Ureter (tissue), 1 donor: Measurements from ENCODE around the gene EMX1. TPM values are rescaled to one million over a fixed set of nuclear protein-coding genes. Genes with fewer than 3 reads are reported as not detected.

Experiments used
- DNase-seq: peaks from one replicate; pipeline ENCODE4 v3.0.0-alpha.2; 2020; ENCODE audit warnings: low spot score
- total RNA-seq: library from RNA; stranded (reverse); gene quantifications from one replicate; pipeline ENCODE4 v1.2.4, GENCODE V29; 2023
- donor health status: DM: yes; HTN: yes; CAD: no.

Gene EMX1
- total RNA-seq, 1 donor from 2014 or later, result not detected

DNA sequence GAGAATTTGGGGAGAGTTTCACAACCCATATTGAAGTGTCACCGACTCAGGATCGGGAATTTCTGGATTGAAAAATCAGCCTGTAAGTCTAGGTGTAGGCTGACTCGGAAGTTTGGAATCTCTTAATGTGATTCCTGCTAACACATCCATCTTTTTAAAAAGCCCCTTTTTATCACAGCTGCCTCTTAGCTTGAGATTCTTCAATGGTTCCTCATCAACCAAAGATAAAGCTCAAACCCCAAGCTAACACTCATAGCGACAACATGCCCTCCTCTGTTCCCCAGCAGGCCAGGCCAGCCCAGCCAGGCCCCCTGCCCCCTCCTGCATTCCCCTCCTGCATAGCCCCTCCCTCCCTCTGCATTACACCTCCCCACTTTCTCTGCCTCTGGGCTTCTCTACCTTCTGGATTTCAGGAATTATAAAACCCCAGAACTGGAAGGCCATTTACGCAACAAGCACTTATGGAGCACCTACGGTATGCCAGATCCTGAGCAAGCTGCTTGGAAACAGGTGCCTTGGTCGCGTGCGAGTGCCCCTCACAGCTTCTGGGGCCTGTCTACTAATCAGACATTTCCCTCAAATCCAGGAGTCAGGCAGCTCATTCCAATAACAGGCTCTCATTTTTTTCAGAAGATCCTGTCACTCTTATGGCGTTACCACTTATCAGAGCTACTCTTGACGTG, 63.4 kb downstream of the EMX1 start:
- no peak for DNase-seq

- DNase-seq, result no peak
These were observed 64.2 kb downstream of the EMX1 start for GRCh38 chr2:72981536-72981935.

DNA sequence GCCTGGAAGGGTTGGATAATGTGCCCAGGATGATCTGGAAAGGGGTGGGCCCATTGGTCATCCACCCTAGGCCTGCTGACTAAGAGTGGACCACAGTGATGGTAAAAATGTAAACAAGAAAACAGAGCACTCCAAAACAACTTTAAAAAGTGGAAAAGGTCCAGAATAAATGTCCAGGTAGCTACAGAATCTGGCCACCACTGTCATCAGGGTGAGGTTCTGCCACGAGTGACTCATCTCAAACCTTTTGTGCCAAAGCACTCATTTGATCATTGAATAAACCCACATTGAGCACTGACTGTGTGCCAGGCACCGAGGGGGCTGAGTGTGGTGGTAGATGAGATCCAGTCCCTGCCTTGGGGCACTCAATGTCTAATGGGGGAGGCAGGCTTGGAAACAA, 64.9 kb downstream of the EMX1 start:
- no peak for DNase-seq

GRCh38 chr2:72982781-72983499, 65.6 kb downstream of the EMX1 start:
- DNase-seq, result no peak

DNA sequence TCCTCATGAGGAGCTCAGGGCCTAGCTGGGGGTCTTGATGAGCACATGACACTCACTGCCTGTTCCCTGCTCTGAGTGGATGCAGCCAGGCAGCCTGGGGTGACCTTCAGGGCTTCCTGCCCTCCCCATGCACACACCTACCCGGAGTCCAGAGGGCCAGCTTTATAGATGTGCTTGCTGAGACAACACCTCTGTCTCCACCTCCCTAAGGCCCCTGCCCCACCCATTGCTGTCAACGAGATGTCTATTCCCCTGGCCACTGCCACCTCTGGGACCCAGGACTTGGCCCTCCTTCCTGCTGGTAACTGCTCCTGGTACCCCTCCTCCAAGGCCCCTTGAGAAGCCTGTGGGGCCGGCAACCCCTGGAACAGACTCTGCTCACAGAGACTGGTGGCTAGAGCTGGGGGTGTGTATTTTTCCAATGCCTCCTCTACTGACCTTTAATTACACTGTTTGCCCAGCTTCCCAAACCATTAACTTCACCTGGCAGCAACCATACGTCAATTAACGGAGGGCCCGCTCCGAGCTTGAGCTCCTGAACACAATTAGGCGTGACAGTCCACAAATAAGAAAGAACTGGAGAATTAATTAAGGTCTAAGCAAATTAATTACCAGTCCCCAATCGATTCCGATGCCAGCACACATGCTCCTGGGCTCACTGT, 66.3 kb downstream of the EMX1 start:
- no peak for DNase-seq

DNA sequence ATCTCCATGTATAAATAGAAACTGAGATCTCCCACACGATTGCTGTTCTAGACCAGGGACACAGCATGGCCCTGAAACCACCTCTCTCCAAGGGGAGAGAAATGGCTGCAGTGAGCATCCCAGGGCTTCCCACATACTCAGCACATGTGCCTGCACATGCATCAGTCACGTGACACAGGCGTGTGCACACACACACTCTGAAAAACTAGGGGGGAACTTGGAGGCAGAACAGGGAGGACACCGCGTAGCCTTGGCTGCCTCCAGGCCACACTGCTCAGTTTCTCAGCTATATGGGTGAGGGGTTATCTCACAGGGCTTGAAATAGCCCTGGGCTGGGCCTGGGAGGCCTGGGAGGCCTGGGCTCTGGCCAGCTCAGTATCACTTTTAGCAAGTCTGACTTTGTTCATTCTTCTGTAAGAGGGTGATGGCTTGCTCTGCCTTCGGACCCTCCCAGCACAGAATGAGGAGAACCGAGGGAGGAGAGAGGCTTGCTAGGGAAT, 66.9 kb downstream of the EMX1 start:
- no peak for DNase-seq

Other genes with a start within 250 kb of the EMX1 start
- gene EXOC6B, start 91.5 kb upstream of the EMX1 start, total RNA-seq, result 84.8 TPM
- gene SPR, start 30.1 kb upstream of the EMX1 start, total RNA-seq, result 17.1 TPM
- 28.6 TPM for gene SFXN5, start 154.2 kb downstream of the EMX1 start, total RNA-seq
- 26.1 TPM for gene RAB11FIP5, start 195.4 kb downstream of the EMX1 start, total RNA-seq